ENCODE results near the gene AUTS2. TPM values are rescaled to one million over a fixed set of nuclear protein-coding genes. Genes with fewer than 3 reads are reported as not detected.

Gene AUTS2
- total and polyA plus RNA-seq, 2 experiments from 2014 or later = 3.0 to 4.4 TPM

GRCh38 chr7:70153933-70154332 is 555.7 kb downstream of the AUTS2 start:
- H3K27me3 ChIP-seq (replicated peaks; ENCODE audit: insufficient read depth) = peaks cover 6% of the 10 kb centered on the region
- no peaks in the 10 kb centered on the region for H3K9me2 ChIP-seq (ENCODE audit: insufficient read depth)
- no peak for TF ChIP-seq EZH2 (IDR thresholded peaks at IDR 0.05; ENCODE audit: insufficient read depth, poor library complexity, severe bottlenecking)
- H3K36me3 ChIP-seq (ENCODE audit: low read depth) = no peaks in the 10 kb centered on the region
- no peaks in the 10 kb centered on the region for H4K20me1 ChIP-seq (ENCODE audit: insufficient read depth)
- DNase-seq = no peak
- in situ Hi-C loops (cut with MboI) = no loop called here
- no peaks in the 10 kb centered on the region for H3K79me2 ChIP-seq (ENCODE audit: insufficient read depth)
- H3K9me3 ChIP-seq (ENCODE audit: low read depth) = no peaks in the 10 kb centered on the region
- no peaks in the 10 kb centered on the region for H3K4me1 ChIP-seq (ENCODE audit: insufficient read depth)
- H3K27ac ChIP-seq = no peak overlapping the region
- 97 to 100% methylated on average over 1 of the region's 1 CpG for WGBS, 2 experiments (ENCODE audit: low coverage in 1 of 2, low lambda C conversion rate in 2 of 2, missing lambda C conversion rate in 2 of 2)
- no peak overlapping the region for H3K9ac ChIP-seq
- no peaks in the 10 kb centered on the region for H3F3A ChIP-seq (ENCODE audit: insufficient read depth)
- H3K4me3 ChIP-seq = no peak overlapping the region
- no peak overlapping the region for H3K4me2 ChIP-seq (ENCODE audit: unreplicated experiment)
- H2AFZ ChIP-seq = no peak overlapping the region

GRCh38 chr7:70154521-70155180 is 556.4 kb downstream of the AUTS2 start:
- Histone ChIP-seq H2AFZ (no peak overlapping the region), H4K20me1 (ENCODE audit: insufficient read depth) (no peaks in the 10 kb centered on the region), H3K4me1 (ENCODE audit: insufficient read depth) (no peaks in the 10 kb centered on the region), H3K79me2 (ENCODE audit: insufficient read depth) (no peaks in the 10 kb centered on the region), H3K9me2 (ENCODE audit: insufficient read depth) (no peaks in the 10 kb centered on the region), H3K4me2 (ENCODE audit: unreplicated experiment) (no peak overlapping the region), H3F3A (ENCODE audit: insufficient read depth) (no peaks in the 10 kb centered on the region), H3K4me3 (no peak overlapping the region), H3K27ac (no peak overlapping the region), H3K9ac (no peak overlapping the region), H3K36me3 (ENCODE audit: low read depth) (no peaks in the 10 kb centered on the region), H3K9me3 (ENCODE audit: low read depth) (no peaks in the 10 kb centered on the region), H3K27me3 (replicated peaks; ENCODE audit: insufficient read depth) (peaks cover 6% of the 10 kb centered on the region)
- TF ChIP-seq EZH2 (IDR thresholded peaks at IDR 0.05; ENCODE audit: insufficient read depth, poor library complexity, severe bottlenecking) (no peak), EZH2phosphoT487 (IDR thresholded peaks at IDR 0.05; ENCODE audit: insufficient read depth, low read depth) (no peak)
- WGBS, 2 experiments (ENCODE audit: low coverage in 1 of 2, low lambda C conversion rate in 2 of 2, missing lambda C conversion rate in 2 of 2) = 78 to 91% methylated on average over 3 of the region's 3 CpGs
- no peak for DNase-seq
- in situ Hi-C loops (cut with MboI) = no loop called here

DNA sequence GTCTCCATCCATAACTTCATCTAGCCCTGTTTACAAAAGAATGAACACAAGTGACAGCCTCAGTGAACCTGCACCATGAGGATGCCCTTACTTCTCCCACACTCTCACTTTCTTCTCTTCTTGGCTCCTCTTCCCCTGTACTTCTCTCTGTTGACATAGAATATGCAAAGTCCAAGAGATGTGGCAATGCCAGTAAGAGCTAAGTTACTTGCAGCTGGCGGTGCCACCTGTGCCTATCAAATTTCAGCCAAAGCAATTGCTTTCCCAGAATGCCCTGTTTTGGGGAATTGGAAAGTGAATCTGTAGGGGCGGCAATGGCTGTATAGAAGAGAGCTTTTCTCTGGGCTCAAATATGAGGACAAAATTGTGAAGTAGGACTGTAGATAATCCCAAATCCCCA is 557.8 kb downstream of the AUTS2 start:
- in situ Hi-C loops (cut with MboI) = no loop called here
- TF ChIP-seq EZH2phosphoT487 (IDR thresholded peaks at IDR 0.05; ENCODE audit: insufficient read depth, low read depth) (no peak), EZH2 (IDR thresholded peaks at IDR 0.05; ENCODE audit: insufficient read depth, poor library complexity, severe bottlenecking) (no peak)
- no peaks in the 10 kb centered on the region for H3K36me3 ChIP-seq (ENCODE audit: low read depth)

GRCh38 chr7:70159121-70159520 is 560.8 kb downstream of the AUTS2 start:
- no peaks in the 10 kb centered on the region for H3K9me3 ChIP-seq (ENCODE audit: low read depth)
- in situ Hi-C loops (cut with MboI) = no loop called here
- DNase-seq = no peak
- no peaks in the 10 kb centered on the region for H3K4me1 ChIP-seq (ENCODE audit: insufficient read depth)
- no peaks in the 10 kb centered on the region for H3F3A ChIP-seq (ENCODE audit: insufficient read depth)
- H3K9me2 ChIP-seq (ENCODE audit: insufficient read depth) = no peaks in the 10 kb centered on the region
- no peaks in the 10 kb centered on the region for H4K20me1 ChIP-seq (ENCODE audit: insufficient read depth)
- no peak overlapping the region for H3K4me2 ChIP-seq (ENCODE audit: unreplicated experiment)
- 68 to 76% methylated on average over 3 of the region's 3 CpGs for WGBS, 2 experiments (ENCODE audit: low coverage in 1 of 2, low lambda C conversion rate in 2 of 2, missing lambda C conversion rate in 2 of 2)
- H3K36me3 ChIP-seq (ENCODE audit: low read depth) = no peaks in the 10 kb centered on the region
- H3K4me3 ChIP-seq = no peak overlapping the region
- TF ChIP-seq EZH2 (IDR thresholded peaks at IDR 0.05; ENCODE audit: insufficient read depth, poor library complexity, severe bottlenecking) (no peak), EZH2phosphoT487 (IDR thresholded peaks at IDR 0.05; ENCODE audit: insufficient read depth, low read depth) (no peak)
- H3K27ac ChIP-seq = no peak overlapping the region
- no peak overlapping the region for H2AFZ ChIP-seq
- H3K79me2 ChIP-seq (ENCODE audit: insufficient read depth) = no peaks in the 10 kb centered on the region
- no peak overlapping the region for H3K9ac ChIP-seq
- H3K27me3 ChIP-seq (replicated peaks; ENCODE audit: insufficient read depth) = peaks cover 10% of the 10 kb centered on the region; the same call in 1 of the 2 replicates

More for the DNA sequence above, 557.8 kb downstream of the AUTS2 start:
- no peak overlapping the region for H3K4me2 ChIP-seq (ENCODE audit: unreplicated experiment)
- H4K20me1 ChIP-seq (ENCODE audit: insufficient read depth) = no peaks in the 10 kb centered on the region
- no peak overlapping the region for H3K4me3 ChIP-seq
- no peaks in the 10 kb centered on the region for H3F3A ChIP-seq (ENCODE audit: insufficient read depth)
- H3K9me2 ChIP-seq (ENCODE audit: insufficient read depth) = no peaks in the 10 kb centered on the region
- 89 to 90% methylated on average over 2 of the region's 2 CpGs for WGBS, 2 experiments (ENCODE audit: low coverage in 1 of 2, low lambda C conversion rate in 2 of 2, missing lambda C conversion rate in 2 of 2)
- H3K9ac ChIP-seq = no peak overlapping the region
- H2AFZ ChIP-seq = no peak overlapping the region
- H3K9me3 ChIP-seq (ENCODE audit: low read depth) = no peaks in the 10 kb centered on the region
- no peak overlapping the region for H3K27ac ChIP-seq
- H3K27me3 ChIP-seq (replicated peaks; ENCODE audit: insufficient read depth) = peaks cover 10% of the 10 kb centered on the region
- no peak for DNase-seq
- H3K79me2 ChIP-seq (ENCODE audit: insufficient read depth) = no peaks in the 10 kb centered on the region
- H3K4me1 ChIP-seq (ENCODE audit: insufficient read depth) = no peaks in the 10 kb centered on the region

All from GM23248 (cell line).